PC-3 (cell line): ENCODE data around the gene ZNF621. TPM values are rescaled to one million over a fixed set of nuclear protein-coding genes. Genes with fewer than 3 reads are reported as not detected.

ENCODE experiments used
- ATAC-seq: fragments of 200-7000 bp; cut with Tn5 transposase; 2 replicates; pipeline ENCODE4 v1.9.1; 2020; ENCODE audit warnings: mild to moderate bottlenecking, moderate library complexity
- BruUV-seq: library from RNA; stranded (reverse); fragments of 400-500 nt; replicated peaks from 2 replicates; lab custom pipeline; 2021; lab: Mats Ljungman, UMichigan
- CTCF ChIA-PET: fragments of 300-600 bp; sonication (Branson Sonifier 250); formaldehyde crosslinking; loops from one replicate; lab custom pipeline; 2022; ENCODE audit warnings: antibody characterized with exemption; lab: Charles Lee
- POLR2A ChIA-PET: fragments of 300-600 bp; sonication (Branson Sonifier 250); formaldehyde crosslinking; loops from one replicate; lab custom pipeline; 2022; ENCODE audit warnings: antibody characterized with exemption; ENCODE audit not compliant: unreplicated experiment; lab: Charles Lee
- DNase-seq: peaks from one replicate; pipeline ENCODE4 v3.0.0-alpha.2; 2015
- H2AFZ ChIP-seq: fragments of 300-600 bp; sonication (generic); 2 replicates; pipeline ENCODE4 v1.6.0; 2016; ENCODE audit warnings: antibody characterized with exemption, low read length
- H3F3A ChIP-seq: fragments of 300-600 bp; sonication (generic); one replicate; pipeline ENCODE4 v1.6.0; 2017; ENCODE audit warnings: antibody characterized with exemption, low read length, control low read depth, mild to moderate bottlenecking; ENCODE audit not compliant: unreplicated experiment
- H3K27ac ChIP-seq: fragments of 300-600 bp; sonication (generic); 2 replicates; pipeline ENCODE4 v1.5.1; 2016; ENCODE audit warnings: mild to moderate bottlenecking, low read length
- H3K27me3 ChIP-seq: fragments of 300-600 bp; sonication (generic); 2 replicates; pipeline ENCODE4 v1.6.1; 2016; ENCODE audit warnings: low read length, mixed read lengths
- H3K36me3 ChIP-seq: fragments of 300-600 bp; sonication (generic); 2 replicates; pipeline ENCODE4 v1.6.1; 2016; ENCODE audit warnings: low read depth, mixed run types, low read length, mixed read lengths
- H3K4me1 ChIP-seq: fragments of 300-600 bp; sonication (generic); 2 replicates; pipeline ENCODE4 v1.5.1; 2016; ENCODE audit warnings: low read length; ENCODE audit not compliant: insufficient read depth
- H3K4me2 ChIP-seq: fragments of 300-600 bp; sonication (generic); 2 replicates; pipeline ENCODE4 v1.6.0; 2016; ENCODE audit warnings: low read length
- H3K4me3 ChIP-seq: fragments of 300-600 bp; sonication (generic); 2 replicates; pipeline ENCODE4 v1.5.1; 2016; ENCODE audit warnings: mild to moderate bottlenecking, low read length, mixed read lengths
- H3K79me2 ChIP-seq: fragments of 300-600 bp; sonication (generic); 2 replicates; pipeline ENCODE4 v1.6.1; 2017; ENCODE audit warnings: low read length, mixed read lengths
- H3K9ac ChIP-seq: fragments of 300-600 bp; sonication (generic); 2 replicates; pipeline ENCODE4 v1.6.0; 2016; ENCODE audit warnings: mild to moderate bottlenecking, low read length
- H3K9me2 ChIP-seq: fragments of 300-600 bp; sonication (generic); replicated peaks from 2 replicates; pipeline ENCODE4 v1.6.1; 2016; ENCODE audit warnings: mixed run types, low read length, mixed read lengths
- H3K9me3 ChIP-seq: fragments of 300-600 bp; sonication (generic); 2 replicates; pipeline ENCODE4 v1.6.1; 2016; ENCODE audit warnings: low read length, mixed read lengths
- H4K20me1 ChIP-seq: fragments of 300-600 bp; sonication (generic); 2 replicates; pipeline ENCODE4 v1.6.1; 2016; ENCODE audit warnings: low read length, mixed read lengths
- CTCF ChIP-seq: fragments of 300-600 bp; sonication (generic); conservative IDR thresholded peaks from 2 replicates; pipeline ENCODE4 v1.5.1; 2017; ENCODE audit warnings: antibody characterized with exemption, low read depth, mild to moderate bottlenecking, low read length
- EZH2 ChIP-seq: fragments of 300-600 bp; sonication (generic); IDR thresholded peaks from one replicate; pipeline ENCODE4 v1.6.1; 2017; ENCODE audit warnings: antibody characterized with exemption, mild to moderate bottlenecking, low read length; ENCODE audit not compliant: unreplicated experiment
- EZH2phosphoT487 ChIP-seq: fragments of 300-600 bp; sonication (generic); IDR thresholded peaks from 2 replicates; pipeline ENCODE4 v1.6.1; 2018; ENCODE audit warnings: mild to moderate bottlenecking, antibody characterized with exemption, low read length, borderline replicate concordance
- intact Hi-C: fragments of 100-400 bp; cut with micrococcal nuclease; formaldehyde crosslinking; loops from 2 replicates; pipeline ENCODE4 v1.9.0; 2023
- total RNA-seq: library from RNA; depleted of rRNA; stranded (reverse); fragments of >200 nt; gene quantifications from 2 replicates; pipeline ENCODE4 v1.2.3, GENCODE V29; 2014

The ZNF621 gene
- total RNA-seq, 1 experiment from 2014 or later: 17.0 TPM

- H3K4me3 ChIP-seq: no peak overlapping the region
- H3K9me3 ChIP-seq: no peaks in the 10 kb centered on the region
- POLR2A ChIA-PET: no interaction called here
- H3K4me1 ChIP-seq: no peaks in the 10 kb centered on the region
- no peaks in the 10 kb centered on the region for H3K36me3 ChIP-seq
- BruUV-seq: no TSS peak
- H3K9ac ChIP-seq: no peak overlapping the region
- peaks cover 35% of the 10 kb centered on the region for H3K27me3 ChIP-seq
- TF ChIP-seq EZH2phosphoT487: no peak
- no peak for TF ChIP-seq CTCF
- no peak for TF ChIP-seq EZH2
- intact Hi-C loops: no loop called here
- ATAC-seq (no peak), DNase-seq (no peak)
- H3K27ac ChIP-seq: no peak overlapping the region
- no peaks in the 10 kb centered on the region for H3K79me2 ChIP-seq
- H3K4me2 ChIP-seq: no peak overlapping the region
- CTCF ChIA-PET: no interaction called here
- no peaks in the 10 kb centered on the region for H3K9me2 ChIP-seq
- no peaks in the 10 kb centered on the region for H3F3A ChIP-seq
- H4K20me1 ChIP-seq: no peaks in the 10 kb centered on the region
- no peak overlapping the region for H2AFZ ChIP-seq
Observed at GRCh38 chr3:40572588-40572987, 47.8 kb downstream of the ZNF621 start.

- Histone ChIP-seq H3K9me2 (no peaks in the 10 kb centered on the region), H3K79me2 (no peaks in the 10 kb centered on the region), H3K36me3 (no peaks in the 10 kb centered on the region), H3F3A (no peaks in the 10 kb centered on the region), H4K20me1 (no peaks in the 10 kb centered on the region), H3K9me3 (no peaks in the 10 kb centered on the region), H2AFZ (no peak overlapping the region), H3K4me2 (no peak overlapping the region), H3K27ac (no peak overlapping the region), H3K27me3 (peaks cover 45% of the 10 kb centered on the region), H3K4me3 (no peak overlapping the region), H3K4me1 (no peaks in the 10 kb centered on the region), H3K9ac (no peak overlapping the region)
- intact Hi-C loops: no loop called here
- BruUV-seq: no TSS peak
- ATAC-seq (no peak), DNase-seq (no peak)
- CTCF ChIA-PET: no interaction called here
- POLR2A ChIA-PET: no interaction called here
- no peak for TF ChIP-seq CTCF
- TF ChIP-seq EZH2: no peak
- TF ChIP-seq EZH2phosphoT487: no peak
Observed at GRCh38 chr3:40574050-40574449, 49.3 kb downstream of the ZNF621 start.

GRCh38 chr3:40574661-40575060, 49.9 kb downstream of the ZNF621 start:
- no peak overlapping the region for H3K4me2 ChIP-seq
- no peak overlapping the region for H3K27ac ChIP-seq
- ChIA-PET CTCF (no interaction called here), POLR2A (no interaction called here)
- no peaks in the 10 kb centered on the region for H3F3A ChIP-seq
- no peaks in the 10 kb centered on the region for H3K9me2 ChIP-seq
- intact Hi-C loops: no loop called here
- ATAC-seq (no peak), DNase-seq (no peak)
- H3K9ac ChIP-seq: no peak overlapping the region
- no peaks in the 10 kb centered on the region for H3K4me1 ChIP-seq
- H2AFZ ChIP-seq: no peak overlapping the region
- no peaks in the 10 kb centered on the region for H3K36me3 ChIP-seq
- no peaks in the 10 kb centered on the region for H3K79me2 ChIP-seq
- TF ChIP-seq EZH2 (no peak), EZH2phosphoT487 (no peak), CTCF (no peak)
- H3K9me3 ChIP-seq: no peaks in the 10 kb centered on the region
- no TSS peak for BruUV-seq
- no peak overlapping the region for H3K4me3 ChIP-seq
- no peaks in the 10 kb centered on the region for H4K20me1 ChIP-seq
- peaks cover 50% of the 10 kb centered on the region for H3K27me3 ChIP-seq
